ENCODE measurements around the gene PRLHR.

Gene PRLHR

GRCh38 chr10:118566911-118567310 lies 28.5 kb downstream of the PRLHR start:
- CTCF ChIA-PET, result interaction anchor here (0.7 to 3.3 kb wide), 4 partner anchors 12 to 275 kb away, joined by 3 to 35 read pairs (median 4); no protein-coding TSS in a partner anchor
- TF ChIP-seq CTCF (conservative IDR thresholded peaks at IDR 0.05; ENCODE audit: low read depth), result no peak
- DNase-seq (ENCODE audit: low spot score), result no peak
- no peak overlapping the region for H3K27ac ChIP-seq
- POLR2A ChIA-PET (ENCODE audit: low non-redundant PET), result no interaction called here

- TF ChIP-seq CTCF (conservative IDR thresholded peaks at IDR 0.05; ENCODE audit: low read depth), result no peak
- CTCF ChIA-PET, result interaction anchor here (0.5 to 1.4 kb wide), 9 partner anchors 8 to 1086 kb away, joined by 3 to 6 read pairs (median 4); partner anchors contain the start of gene BAG3
- DNase-seq (ENCODE audit: low spot score), result no peak
- POLR2A ChIA-PET (ENCODE audit: low non-redundant PET), result no interaction called here
- H3K27ac ChIP-seq, result no peak overlapping the region
These were observed 30.0 kb downstream of the PRLHR start for GRCh38 chr10:118565301-118566075.

- no peak for TF ChIP-seq CTCF (conservative IDR thresholded peaks at IDR 0.05; ENCODE audit: low read depth)
- POLR2A ChIA-PET (ENCODE audit: low non-redundant PET), result no interaction called here
- no peak overlapping the region for H3K27ac ChIP-seq
- peak; percentile 50 for DNase-seq (ENCODE audit: low spot score)
- CTCF ChIA-PET, result interaction anchor here (0.5 to 1.4 kb wide), 17 partner anchors 9 to 1086 kb away, joined by 3 to 6 read pairs (median 3); partner anchors contain the start of gene BAG3
These were observed 30.8 kb downstream of the PRLHR start for GRCh38 chr10:118564652-118565051.

- no peak overlapping the region for H3K27ac ChIP-seq
- TF ChIP-seq CTCF (conservative IDR thresholded peaks at IDR 0.05; ENCODE audit: low read depth), result no peak
- ChIA-PET CTCF (interaction anchor here (0.6 to 1.1 kb wide), 10 partner anchors 9 to 1074 kb away, joined by 3 to 6 read pairs (median 3); no protein-coding TSS in a partner anchor), POLR2A (ENCODE audit: low non-redundant PET) (no interaction called here)
- DNase-seq (ENCODE audit: low spot score), result no peak
These were observed 31.3 kb downstream of the PRLHR start for GRCh38 chr10:118564114-118564513.

GRCh38 chr10:118563373-118563890 lies 32.0 kb downstream of the PRLHR start:
- ChIA-PET CTCF (no interaction called here), POLR2A (ENCODE audit: low non-redundant PET) (no interaction called here)
- no peak for TF ChIP-seq CTCF (conservative IDR thresholded peaks at IDR 0.05; ENCODE audit: low read depth)
- H3K27ac ChIP-seq, result no peak overlapping the region
- DNase-seq (ENCODE audit: low spot score), result no peak

- POLR2A ChIA-PET (ENCODE audit: low non-redundant PET), result no interaction called here
These were observed 32.6 kb downstream of the PRLHR start for GRCh38 chr10:118562851-118563250.

More at GRCh38 chr10:118562851-118563250, 32.6 kb downstream of the PRLHR start:
- CTCF ChIA-PET, result no interaction called here
- no peak for DNase-seq (ENCODE audit: low spot score)
- H3K27ac ChIP-seq, result no peak overlapping the region
- TF ChIP-seq CTCF (conservative IDR thresholded peaks at IDR 0.05; ENCODE audit: low read depth), result no peak

All from RWPE1 (cell line).